ENCODE data around the gene NRAS. TPM values are rescaled to one million over a fixed set of nuclear protein-coding genes. Genes with fewer than 3 reads are reported as not detected.

NRAS gene
- polyA plus RNA-seq (2013, experiment 1 of 2) = 69.5 TPM
- 68.1 TPM for polyA plus RNA-seq (2013, experiment 2 of 2)

DNA sequence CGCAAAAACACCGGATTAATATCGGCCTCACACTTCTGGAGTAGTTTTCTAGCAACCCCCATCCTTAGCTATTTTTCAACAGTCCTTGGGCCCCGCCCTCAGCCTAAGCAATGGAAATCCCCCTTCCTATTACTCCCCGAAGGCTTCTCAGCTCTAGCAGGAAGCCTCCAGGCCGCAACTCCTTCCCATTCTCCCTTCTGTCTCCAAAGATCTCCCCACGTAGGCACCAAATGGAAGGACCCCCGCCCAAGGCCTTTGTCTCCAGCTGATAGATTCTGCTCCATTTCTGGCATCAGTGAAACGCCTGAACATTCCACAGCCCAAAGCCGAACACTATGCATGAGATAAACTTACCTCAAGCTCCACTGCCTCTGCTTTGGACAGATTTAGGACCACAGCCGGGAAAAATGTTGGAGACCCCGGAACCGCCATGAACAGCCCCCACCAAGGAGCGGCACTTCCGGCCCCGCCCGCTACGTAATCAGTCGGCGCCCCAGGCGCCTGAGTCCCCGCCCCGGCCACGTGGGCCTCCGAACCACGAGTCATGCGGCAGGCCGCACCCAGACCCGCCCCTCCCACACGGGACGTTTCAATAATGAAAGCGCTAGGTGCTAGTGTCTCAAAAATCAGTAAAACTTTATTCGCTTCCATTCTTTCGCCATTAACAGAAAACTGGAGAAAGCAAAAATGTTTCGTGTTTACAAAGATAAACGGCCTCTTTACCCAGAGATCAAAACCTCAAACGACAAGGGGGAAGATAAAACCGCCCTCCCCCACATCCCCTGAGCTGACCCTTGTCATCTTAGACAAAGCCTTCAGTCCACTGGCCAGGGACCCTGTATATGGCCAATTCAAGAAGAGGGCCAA is at the start of gene NRAS:
Gene NRAS (minus strand): TSS at position 468 of the 867 bp plus-strand sequence. CDS start 611 bp downstream, outside the sequence.
- DNase-seq = peak; percentile 95
- Histone ChIP-seq H3K18ac (ENCODE audit: low read length) (peak within 1 kb of the TSS; percentile 68), H4K8ac (ENCODE audit: low read depth, low read length) (no peak within 1 kb of the TSS), H2BK15ac (replicated peaks; ENCODE audit: low read depth) (no peak within 1 kb of the TSS), H3K4me1 (ENCODE audit: control insufficient read depth, low read depth, low read length) (no peaks in the 10 kb centered on the region), H3K27ac (ENCODE audit: low read depth, low read length) (peak within 1 kb of the TSS; percentile 61), H3K23ac (ENCODE audit: low read length) (no peak within 1 kb of the TSS), H3K9ac (ENCODE audit: low read length) (peak within 1 kb of the TSS; percentile 99), H3K79me1 (ENCODE audit: low read length) (peaks cover 4% of the 10 kb centered on the region), H2BK5ac (ENCODE audit: low read length) (no peak within 1 kb of the TSS), H3K4me3 (ENCODE audit: low read length) (peak within 1 kb of the TSS; percentile 95), H3K36me3 (ENCODE audit: control insufficient read depth, insufficient read depth, low read length) (peaks cover 6% of the 10 kb centered on the region), H4K5ac (ENCODE audit: low read length) (peak within 1 kb of the TSS; percentile 97), H2BK120ac (ENCODE audit: low read depth, low read length) (peak within 1 kb of the TSS; percentile 45), H3K56ac (ENCODE audit: low read length) (peak within 1 kb of the TSS; percentile 96), H3K4me2 (ENCODE audit: low read length) (peak within 1 kb of the TSS; percentile 43), H2AK5ac (ENCODE audit: low read length) (peak within 1 kb of the TSS; percentile 17), H3K27me3 (ENCODE audit: insufficient read depth, low read length, poor library complexity) (no peaks in the 10 kb centered on the region), H3K4ac (ENCODE audit: low read depth, low read length) (peak within 1 kb of the TSS; percentile 28), H3K79me2 (ENCODE audit: control insufficient read depth, insufficient read depth, low read length) (peaks cover 12% of the 10 kb centered on the region)
- no CpG with 5 or more reads among the region's 38 CpGs for WGBS (ENCODE audit: extremely low coverage, insufficient coverage, low lambda C conversion rate)

DNA sequence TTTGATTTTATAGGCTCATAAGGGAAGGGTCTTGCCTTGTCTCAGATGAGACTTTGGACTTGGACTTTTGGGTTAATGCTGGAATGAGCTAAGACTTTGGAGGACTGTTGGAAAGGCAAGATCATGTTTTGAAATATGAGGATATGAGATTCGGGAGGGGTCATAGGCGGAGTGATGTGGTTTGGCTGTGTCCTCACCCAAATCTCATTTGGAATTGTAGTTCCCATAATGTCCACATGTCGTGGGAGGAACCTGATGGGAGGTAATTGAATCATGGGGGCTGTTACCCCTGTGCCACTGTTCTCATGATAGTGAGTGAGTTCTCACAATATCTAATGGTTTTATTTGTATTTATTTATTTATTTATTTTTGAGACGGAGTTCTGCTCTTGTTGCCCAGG is 48.1 kb upstream of the NRAS start:
- no peaks in the 10 kb centered on the region for H3K79me1 ChIP-seq (ENCODE audit: low read length)
- no peak overlapping the region for H4K5ac ChIP-seq (ENCODE audit: low read length)
- DNase-seq = no peak
- H3K27ac ChIP-seq (ENCODE audit: low read depth, low read length) = no peak overlapping the region
- no peak overlapping the region for H3K23ac ChIP-seq (ENCODE audit: low read length)
- no peak overlapping the region for H2BK15ac ChIP-seq (replicated peaks; ENCODE audit: low read depth)
- H3K18ac ChIP-seq (ENCODE audit: low read length) = no peak overlapping the region
- no peaks in the 10 kb centered on the region for H3K27me3 ChIP-seq (ENCODE audit: insufficient read depth, low read length, poor library complexity)
- H3K9ac ChIP-seq (ENCODE audit: low read length) = no peak overlapping the region
- no peak overlapping the region for H4K8ac ChIP-seq (ENCODE audit: low read depth, low read length)
- no peaks in the 10 kb centered on the region for H3K4me1 ChIP-seq (ENCODE audit: control insufficient read depth, low read depth, low read length)
- H3K4me2 ChIP-seq (ENCODE audit: low read length) = no peak overlapping the region
- H3K36me3 ChIP-seq (ENCODE audit: control insufficient read depth, insufficient read depth, low read length) = no peaks in the 10 kb centered on the region
- no peak overlapping the region for H3K4me3 ChIP-seq (ENCODE audit: low read length)
- H2BK5ac ChIP-seq (ENCODE audit: low read length) = no peak overlapping the region
- no peaks in the 10 kb centered on the region for H3K79me2 ChIP-seq (ENCODE audit: control insufficient read depth, insufficient read depth, low read length)
- no peak overlapping the region for H3K4ac ChIP-seq (ENCODE audit: low read depth, low read length)
- H3K56ac ChIP-seq (ENCODE audit: low read length) = no peak overlapping the region
- no peak overlapping the region for H2AK5ac ChIP-seq (ENCODE audit: low read length)
- no CpG with 5 or more reads among the region's 4 CpGs for WGBS (ENCODE audit: extremely low coverage, insufficient coverage, low lambda C conversion rate)
- H2BK120ac ChIP-seq (ENCODE audit: low read depth, low read length) = no peak overlapping the region

DNA sequence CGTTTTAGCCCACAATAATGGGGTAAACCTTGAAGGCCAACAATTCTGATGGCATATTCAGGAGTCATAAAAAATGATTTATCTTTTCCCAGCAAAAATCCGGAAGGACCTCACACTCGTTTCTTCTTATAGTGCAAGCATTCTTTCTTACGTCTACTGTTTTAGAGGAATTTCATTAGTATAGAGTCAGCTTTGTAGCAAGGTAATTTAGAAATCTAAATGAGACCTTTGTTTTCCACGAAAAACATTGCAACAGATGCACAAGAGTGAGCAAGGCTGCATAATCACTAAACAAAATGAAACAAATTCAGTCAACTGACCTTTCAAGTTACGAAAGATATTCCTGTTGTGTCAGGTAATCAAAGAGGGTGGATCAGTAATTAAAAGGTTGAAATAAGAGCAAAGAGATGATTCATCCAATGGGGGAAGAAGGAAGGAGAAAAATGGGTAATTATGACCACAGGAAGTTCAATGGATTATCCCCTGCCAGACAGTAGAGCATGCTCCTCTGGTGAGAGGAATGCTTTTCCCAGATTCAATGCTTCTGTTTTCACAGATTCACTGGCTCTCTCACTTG is 41.8 kb upstream of the NRAS start:
- H3K27me3 ChIP-seq (ENCODE audit: insufficient read depth, low read length, poor library complexity) = no peaks in the 10 kb centered on the region
- H2AK5ac ChIP-seq (ENCODE audit: low read length) = no peak overlapping the region
- H3K56ac ChIP-seq (ENCODE audit: low read length) = no peak overlapping the region
- no peak overlapping the region for H3K4me3 ChIP-seq (ENCODE audit: low read length)
- H3K79me2 ChIP-seq (ENCODE audit: control insufficient read depth, insufficient read depth, low read length) = peaks cover 40% of the 10 kb centered on the region
- peak overlapping the region; percentile 2 for H3K9ac ChIP-seq (ENCODE audit: low read length)
- no peak overlapping the region for H4K8ac ChIP-seq (ENCODE audit: low read depth, low read length)
- H2BK120ac ChIP-seq (ENCODE audit: low read depth, low read length) = no peak overlapping the region
- H3K4me1 ChIP-seq (ENCODE audit: control insufficient read depth, low read depth, low read length) = peaks cover 5% of the 10 kb centered on the region
- H3K18ac ChIP-seq (ENCODE audit: low read length) = no peak overlapping the region
- H3K4ac ChIP-seq (ENCODE audit: low read depth, low read length) = no peak overlapping the region
- peaks cover 3% of the 10 kb centered on the region for H3K79me1 ChIP-seq (ENCODE audit: low read length)
- DNase-seq = peak; percentile 16
- H3K27ac ChIP-seq (ENCODE audit: low read depth, low read length) = no peak overlapping the region
- no peak overlapping the region for H2BK15ac ChIP-seq (replicated peaks; ENCODE audit: low read depth)
- no peak overlapping the region for H4K5ac ChIP-seq (ENCODE audit: low read length)
- H2BK5ac ChIP-seq (ENCODE audit: low read length) = no peak overlapping the region
- WGBS (ENCODE audit: extremely low coverage, insufficient coverage, low lambda C conversion rate) = no CpG with 5 or more reads among the region's 6 CpGs
- no peak overlapping the region for H3K23ac ChIP-seq (ENCODE audit: low read length)
- H3K4me2 ChIP-seq (ENCODE audit: low read length) = no peak overlapping the region
- H3K36me3 ChIP-seq (ENCODE audit: control insufficient read depth, insufficient read depth, low read length) = no peaks in the 10 kb centered on the region

DNA sequence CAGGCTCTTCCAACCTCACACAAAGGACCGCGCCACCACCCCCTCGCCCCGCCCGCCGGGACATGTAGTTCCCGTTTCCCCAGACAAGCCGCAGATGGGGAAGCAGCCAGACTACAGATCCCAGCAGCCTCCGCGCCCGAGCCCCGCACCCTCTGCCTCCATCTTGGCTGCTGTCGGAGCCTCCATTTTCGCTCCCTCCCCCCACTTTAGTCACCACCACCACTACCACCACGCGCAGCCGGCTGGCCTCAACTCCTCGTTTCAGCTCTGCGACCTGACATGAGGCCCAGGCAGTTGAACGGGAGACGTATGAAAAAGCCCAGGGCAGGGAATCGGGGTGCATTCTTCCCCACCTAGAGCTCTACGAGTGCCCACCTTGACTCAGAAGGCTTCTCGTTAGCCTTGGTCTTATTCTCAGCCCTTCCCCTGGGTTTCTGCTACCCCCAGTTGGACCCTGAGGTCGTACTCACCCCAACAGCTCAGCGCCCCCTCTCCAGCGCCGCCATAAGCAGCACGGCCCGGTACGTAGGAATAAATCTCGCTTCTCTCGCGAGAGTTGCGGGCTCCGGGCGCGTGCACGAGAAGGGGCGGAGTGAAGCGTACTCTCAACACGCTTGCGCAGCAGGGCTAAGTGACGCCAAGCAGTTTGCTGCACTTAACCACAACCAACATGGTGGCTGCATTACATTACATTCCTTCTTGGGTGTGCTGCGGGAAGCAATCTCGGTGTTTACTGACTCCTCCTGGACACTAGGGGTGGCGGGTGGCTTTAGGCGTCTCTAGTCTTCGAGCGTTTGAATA is 41.1 kb upstream of the NRAS start, which contains the start of gene CSDE1:
Gene CSDE1 (minus strand): TSS at position 530 of the 801 bp plus-strand sequence. CDS start 18,094 bp downstream, outside the sequence.
- H3K36me3 ChIP-seq (ENCODE audit: control insufficient read depth, insufficient read depth, low read length) = no peaks in the 10 kb centered on the region
- no peaks in the 10 kb centered on the region for H3K27me3 ChIP-seq (ENCODE audit: insufficient read depth, low read length, poor library complexity)
- H4K8ac ChIP-seq (ENCODE audit: low read depth, low read length) = no peak within 1 kb of the TSS
- peaks cover 47% of the 10 kb centered on the region for H3K79me2 ChIP-seq (ENCODE audit: control insufficient read depth, insufficient read depth, low read length)
- H3K23ac ChIP-seq (ENCODE audit: low read length) = no peak within 1 kb of the TSS
- DNase-seq = peak; percentile 100
- H3K56ac ChIP-seq (ENCODE audit: low read length) = peak within 1 kb of the TSS; percentile 100
- H4K5ac ChIP-seq (ENCODE audit: low read length) = peak within 1 kb of the TSS; percentile 98
- H3K4me3 ChIP-seq (ENCODE audit: low read length) = peak within 1 kb of the TSS; percentile 99
- no peak within 1 kb of the TSS for H2BK120ac ChIP-seq (ENCODE audit: low read depth, low read length)
- WGBS (ENCODE audit: extremely low coverage, insufficient coverage, low lambda C conversion rate) = no CpG with 5 or more reads among the region's 50 CpGs
- H3K4me2 ChIP-seq (ENCODE audit: low read length) = peak within 1 kb of the TSS; percentile 51
- no peak within 1 kb of the TSS for H2BK15ac ChIP-seq (replicated peaks; ENCODE audit: low read depth)
- H3K18ac ChIP-seq (ENCODE audit: low read length) = peak within 1 kb of the TSS; percentile 85
- H2AK5ac ChIP-seq (ENCODE audit: low read length) = peak within 1 kb of the TSS; percentile 100
- H3K4me1 ChIP-seq (ENCODE audit: control insufficient read depth, low read depth, low read length) = peaks cover 6% of the 10 kb centered on the region
- peak within 1 kb of the TSS; percentile 96 for H3K27ac ChIP-seq (ENCODE audit: low read depth, low read length)
- H2BK5ac ChIP-seq (ENCODE audit: low read length) = peak within 1 kb of the TSS; percentile 99
- H3K79me1 ChIP-seq (ENCODE audit: low read length) = peaks cover 3% of the 10 kb centered on the region
- H3K9ac ChIP-seq (ENCODE audit: low read length) = peak within 1 kb of the TSS; percentile 100
- peak within 1 kb of the TSS; percentile 98 for H3K4ac ChIP-seq (ENCODE audit: low read depth, low read length)

DNA sequence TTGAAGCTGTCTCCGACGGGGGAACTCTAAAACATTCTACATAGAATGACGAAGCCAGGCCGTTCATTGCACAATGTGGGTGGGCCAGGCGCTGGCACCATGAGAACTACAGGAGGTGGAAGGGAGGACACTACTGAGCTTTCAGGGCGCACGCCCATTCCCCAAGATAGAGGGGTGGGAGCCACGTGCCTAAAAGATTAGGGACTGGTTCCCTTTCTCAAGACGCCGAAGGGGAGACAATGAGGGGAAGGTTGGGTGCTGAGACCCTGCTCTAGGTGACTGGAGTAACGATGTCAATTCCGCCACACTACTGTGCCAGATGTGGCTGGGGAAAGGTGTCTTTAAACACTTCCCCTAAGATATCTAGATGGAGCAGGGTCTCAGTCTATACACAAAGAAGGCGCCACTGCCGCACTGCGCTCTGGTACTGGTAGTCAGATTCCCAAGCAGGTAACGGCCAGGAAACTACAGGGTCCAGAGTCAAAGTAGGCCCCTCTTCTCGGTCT is 40.4 kb upstream of the NRAS start:
- Histone ChIP-seq H3K4ac (ENCODE audit: low read depth, low read length) (peak overlapping the region; percentile 89), H3K27ac (ENCODE audit: low read depth, low read length) (peak overlapping the region; percentile 25), H2BK5ac (ENCODE audit: low read length) (peak overlapping the region; percentile 48), H3K4me2 (ENCODE audit: low read length) (peak overlapping the region; percentile 51), H3K79me2 (ENCODE audit: control insufficient read depth, insufficient read depth, low read length) (peaks cover 53% of the 10 kb centered on the region), H3K36me3 (ENCODE audit: control insufficient read depth, insufficient read depth, low read length) (no peaks in the 10 kb centered on the region), H3K56ac (ENCODE audit: low read length) (peak overlapping the region; percentile 96), H3K9ac (ENCODE audit: low read length) (peak overlapping the region; percentile 98), H3K4me1 (ENCODE audit: control insufficient read depth, low read depth, low read length) (peaks cover 7% of the 10 kb centered on the region), H4K8ac (ENCODE audit: low read depth, low read length) (no peak overlapping the region), H2BK15ac (replicated peaks; ENCODE audit: low read depth) (no peak overlapping the region), H3K18ac (ENCODE audit: low read length) (peak overlapping the region; percentile 16), H4K5ac (ENCODE audit: low read length) (peak overlapping the region; percentile 25), H2AK5ac (ENCODE audit: low read length) (peak overlapping the region; percentile 20), H3K23ac (ENCODE audit: low read length) (no peak overlapping the region), H3K4me3 (ENCODE audit: low read length) (peak overlapping the region; percentile 97), H3K79me1 (ENCODE audit: low read length) (peaks cover 3% of the 10 kb centered on the region), H3K27me3 (ENCODE audit: insufficient read depth, low read length, poor library complexity) (no peaks in the 10 kb centered on the region), H2BK120ac (ENCODE audit: low read depth, low read length) (no peak overlapping the region)
- peak; percentile 58 for DNase-seq
- no CpG with 5 or more reads among the region's 17 CpGs for WGBS (ENCODE audit: extremely low coverage, insufficient coverage, low lambda C conversion rate)

All from mesendoderm (in vitro differentiated cells).